ENCODE results near the gene DPYSL3. TPM values are rescaled to one million over a fixed set of nuclear protein-coding genes. Genes with fewer than 3 reads are reported as not detected.

Gene DPYSL3
- total RNA-seq, 2 experiments from 2014 or later: not detected

GRCh38 chr5:147532156-147532555, 22.3 kb upstream of the DPYSL3 start:
- ChIA-PET POLR2A (no interaction called here), CTCF (no interaction called here)
- Mint-ChIP-seq H3K4me1 (no peaks in the 10 kb centered on the region), H3K27me3 (no peaks in the 10 kb centered on the region), H3K36me3 (ENCODE audit: low read depth) (no peaks in the 10 kb centered on the region), H3K4me3 (no peak overlapping the region), H3K27ac (no peak overlapping the region), H3K9me3 (no peaks in the 10 kb centered on the region)
- DNase-seq: no peak

- POLR2A ChIA-PET: no interaction called here
- no peaks in the 10 kb centered on the region for H3K27me3 Mint-ChIP-seq
- no peaks in the 10 kb centered on the region for H3K4me1 Mint-ChIP-seq
- no peak for DNase-seq
- CTCF ChIA-PET: no interaction called here
- H3K36me3 Mint-ChIP-seq (ENCODE audit: low read depth): no peaks in the 10 kb centered on the region
- H3K27ac Mint-ChIP-seq: no peak overlapping the region
- H3K9me3 Mint-ChIP-seq: no peaks in the 10 kb centered on the region
- H3K4me3 Mint-ChIP-seq: no peak overlapping the region
Measured at GRCh38 chr5:147530530-147531389, 20.9 kb upstream of the DPYSL3 start.

- Mint-ChIP-seq H3K36me3 (ENCODE audit: low read depth) (no peaks in the 10 kb centered on the region), H3K4me3 (no peak overlapping the region), H3K4me1 (no peaks in the 10 kb centered on the region), H3K9me3 (peaks cover 3% of the 10 kb centered on the region), H3K27me3 (no peaks in the 10 kb centered on the region), H3K27ac (no peak overlapping the region)
- no peak for DNase-seq
- POLR2A ChIA-PET: no interaction called here
- CTCF ChIA-PET: no interaction called here
Measured at GRCh38 chr5:147523069-147523468, 13.2 kb upstream of the DPYSL3 start.

- no peaks in the 10 kb centered on the region for H3K27me3 Mint-ChIP-seq
- H3K27ac Mint-ChIP-seq: no peak overlapping the region
- no peaks in the 10 kb centered on the region for H3K36me3 Mint-ChIP-seq (ENCODE audit: low read depth)
- no peak for DNase-seq
- H3K4me3 Mint-ChIP-seq: no peak overlapping the region
- no peaks in the 10 kb centered on the region for H3K4me1 Mint-ChIP-seq
- ChIA-PET CTCF (no interaction called here), POLR2A (no interaction called here)
- H3K9me3 Mint-ChIP-seq: peaks cover 3% of the 10 kb centered on the region
Measured at GRCh38 chr5:147522435-147522834, 12.6 kb upstream of the DPYSL3 start.

GRCh38 chr5:147520450-147520849, 10.6 kb upstream of the DPYSL3 start:
- Mint-ChIP-seq H3K27me3 (no peaks in the 10 kb centered on the region), H3K27ac (no peak overlapping the region), H3K9me3 (peaks cover 3% of the 10 kb centered on the region), H3K4me3 (no peak overlapping the region), H3K36me3 (ENCODE audit: low read depth) (no peaks in the 10 kb centered on the region), H3K4me1 (no peaks in the 10 kb centered on the region)
- ChIA-PET CTCF (no interaction called here), POLR2A (no interaction called here)
- DNase-seq: no peak

- POLR2A ChIA-PET: no interaction called here
- CTCF ChIA-PET: no interaction called here
- Mint-ChIP-seq H3K4me3 (no peak overlapping the region), H3K27ac (no peak overlapping the region), H3K27me3 (no peaks in the 10 kb centered on the region), H3K9me3 (peaks cover 3% of the 10 kb centered on the region), H3K4me1 (no peaks in the 10 kb centered on the region), H3K36me3 (ENCODE audit: low read depth) (no peaks in the 10 kb centered on the region)
- DNase-seq: no peak
Measured at GRCh38 chr5:147519380-147519779, 9.5 kb upstream of the DPYSL3 start.

GRCh38 chr5:147517383-147517782, 7.5 kb upstream of the DPYSL3 start:
- no peaks in the 10 kb centered on the region for H3K4me1 Mint-ChIP-seq
- no peaks in the 10 kb centered on the region for H3K36me3 Mint-ChIP-seq (ENCODE audit: low read depth)
- peaks cover 3% of the 10 kb centered on the region for H3K9me3 Mint-ChIP-seq
- H3K27me3 Mint-ChIP-seq: no peaks in the 10 kb centered on the region
- ChIA-PET POLR2A (no interaction called here), CTCF (no interaction called here)
- DNase-seq: no peak
- no peak overlapping the region for H3K4me3 Mint-ChIP-seq
- no peak overlapping the region for H3K27ac Mint-ChIP-seq

GRCh38 chr5:147515269-147515668, 5.4 kb upstream of the DPYSL3 start:
- CTCF ChIA-PET: no interaction called here
- POLR2A ChIA-PET: no interaction called here
- H3K27me3 Mint-ChIP-seq: peaks cover 7% of the 10 kb centered on the region
- peaks cover 2% of the 10 kb centered on the region for H3K36me3 Mint-ChIP-seq (ENCODE audit: low read depth)
- no peak overlapping the region for H3K4me3 Mint-ChIP-seq
- no peaks in the 10 kb centered on the region for H3K4me1 Mint-ChIP-seq
- H3K27ac Mint-ChIP-seq: no peak overlapping the region
- DNase-seq: no peak
- H3K9me3 Mint-ChIP-seq: peaks cover 3% of the 10 kb centered on the region

GRCh38 chr5:147512659-147513379, 3.0 kb upstream of the DPYSL3 start:
- peaks cover 6% of the 10 kb centered on the region for H3K36me3 Mint-ChIP-seq (ENCODE audit: low read depth)
- no peak overlapping the region for H3K27ac Mint-ChIP-seq
- no peaks in the 10 kb centered on the region for H3K9me3 Mint-ChIP-seq
- H3K4me1 Mint-ChIP-seq: no peaks in the 10 kb centered on the region
- POLR2A ChIA-PET: no interaction called here
- CTCF ChIA-PET: no interaction called here
- no peak overlapping the region for H3K4me3 Mint-ChIP-seq
- H3K27me3 Mint-ChIP-seq: peaks cover 24% of the 10 kb centered on the region
- DNase-seq: no peak

GRCh38 chr5:147510885-147511284, 1.0 kb upstream of the DPYSL3 start:
- no peak for DNase-seq
- ChIA-PET POLR2A (no interaction called here), CTCF (no interaction called here)
- H3K36me3 Mint-ChIP-seq (ENCODE audit: low read depth): peaks cover 6% of the 10 kb centered on the region
- no peak overlapping the region for H3K27ac Mint-ChIP-seq
- H3K4me1 Mint-ChIP-seq: no peaks in the 10 kb centered on the region
- peaks cover 24% of the 10 kb centered on the region for H3K27me3 Mint-ChIP-seq
- no peak overlapping the region for H3K4me3 Mint-ChIP-seq
- no peaks in the 10 kb centered on the region for H3K9me3 Mint-ChIP-seq

- H3K4me1 Mint-ChIP-seq: no peaks in the 10 kb centered on the region
- no peak for DNase-seq
- CTCF ChIA-PET: no interaction called here
- POLR2A ChIA-PET: no interaction called here
- no peaks in the 10 kb centered on the region for H3K9me3 Mint-ChIP-seq
- H3K27ac Mint-ChIP-seq: no peak overlapping the region
- peaks cover 6% of the 10 kb centered on the region for H3K36me3 Mint-ChIP-seq (ENCODE audit: low read depth)
- H3K4me3 Mint-ChIP-seq: no peak overlapping the region
- H3K27me3 Mint-ChIP-seq: peaks cover 24% of the 10 kb centered on the region
Measured at GRCh38 chr5:147509041-147509709, 693 bp downstream of the DPYSL3 start.

- ChIA-PET CTCF (no interaction called here), POLR2A (no interaction called here)
- Mint-ChIP-seq H3K4me3 (no peak overlapping the region), H3K4me1 (no peaks in the 10 kb centered on the region), H3K27ac (no peak overlapping the region), H3K36me3 (ENCODE audit: low read depth) (peaks cover 6% of the 10 kb centered on the region), H3K9me3 (no peaks in the 10 kb centered on the region), H3K27me3 (peaks cover 24% of the 10 kb centered on the region)
- no peak for DNase-seq
Measured at GRCh38 chr5:147508711-147509040, 1.2 kb downstream of the DPYSL3 start.

- no peak for DNase-seq
- Mint-ChIP-seq H3K27me3 (peaks cover 24% of the 10 kb centered on the region), H3K4me3 (no peak overlapping the region), H3K4me1 (no peaks in the 10 kb centered on the region), H3K9me3 (no peaks in the 10 kb centered on the region), H3K36me3 (ENCODE audit: low read depth) (peaks cover 6% of the 10 kb centered on the region), H3K27ac (no peak overlapping the region)
- ChIA-PET CTCF (no interaction called here), POLR2A (no interaction called here)
Measured at GRCh38 chr5:147507480-147508126, 2.3 kb downstream of the DPYSL3 start.
